PC-9 (cell line): Measurements from ENCODE around the gene NHLRC2. TPM values are rescaled to one million over a fixed set of nuclear protein-coding genes. Genes with fewer than 3 reads are reported as not detected.
"Not testable (repeated sequence)": the region's sequence is repeated elsewhere in the genome, so short reads cannot be mapped to it uniquely, and the experiment has no call there.

Experiments used
- BruUV-seq: library from RNA; stranded (reverse); fragments of 400-500 nt; replicated peaks from 2 replicates; lab custom pipeline; 2021; lab: Mats Ljungman, UMichigan
- CTCF ChIA-PET: fragments of 300-600 bp; sonication (Branson Sonifier 250); formaldehyde crosslinking; loops from one replicate; lab custom pipeline; 2022; ENCODE audit warnings: antibody characterized with exemption; lab: Charles Lee
- POLR2A ChIA-PET: fragments of 300-600 bp; sonication (Branson Sonifier 250); formaldehyde crosslinking; loops from one replicate; lab custom pipeline; 2022; ENCODE audit warnings: antibody characterized with exemption; ENCODE audit not compliant: unreplicated experiment; lab: Charles Lee
- DNase-seq, 2 experiments: peaks; one replicate each; pipeline versions ENCODE4 v3.0.0 to v3.0.0-alpha.2; 2015 to 2022; ENCODE audit warnings: mixed read lengths in 1 of 2
- H2AFZ ChIP-seq: fragments of 200-600 bp; sonication (generic); 2 replicates; pipeline ENCODE4 v1.8.1; 2017; ENCODE audit warnings: antibody characterized with exemption
- H3F3A ChIP-seq: fragments of 200-600 bp; sonication (generic); 2 replicates; pipeline ENCODE4 v1.8.1; 2017; ENCODE audit warnings: antibody characterized with exemption, mild to moderate bottlenecking, low read depth; ENCODE audit not compliant: insufficient read depth
- H3K27ac ChIP-seq: fragments of 200-600 bp; sonication (generic); 2 replicates; pipeline ENCODE4 v1.6.1; 2016; ENCODE audit warnings: mixed run types
- H3K27me3 ChIP-seq: fragments of 200-600 bp; sonication (generic); 2 replicates; pipeline ENCODE4 v1.6.1; 2016; ENCODE audit warnings: low read depth, mixed run types; ENCODE audit not compliant: insufficient read depth
- H3K36me3 ChIP-seq: fragments of 200-600 bp; sonication (generic); 2 replicates; pipeline ENCODE4 v1.6.1; 2016; ENCODE audit warnings: low read depth, mixed run types
- H3K4me1 ChIP-seq: fragments of 200-600 bp; sonication (generic); replicated peaks from 2 replicates; pipeline ENCODE4 v1.6.1; 2016; ENCODE audit warnings: mixed run types; ENCODE audit not compliant: insufficient read depth
- H3K4me2 ChIP-seq: fragments of 200-600 bp; sonication (generic); 2 replicates; pipeline ENCODE4 v1.6.1; 2017; ENCODE audit warnings: mixed run types
- H3K4me3 ChIP-seq: fragments of 200-600 bp; sonication (generic); 2 replicates; pipeline ENCODE4 v1.6.1; 2016; ENCODE audit warnings: mixed run types
- H3K79me2 ChIP-seq: fragments of 200-600 bp; sonication (generic); 2 replicates; pipeline ENCODE4 v1.6.1; 2017; ENCODE audit warnings: low read depth, mixed run types
- H3K9me2 ChIP-seq: fragments of 200-600 bp; sonication (generic); 2 replicates; pipeline ENCODE4 v1.8.1; 2017; ENCODE audit warnings: mild to moderate bottlenecking; ENCODE audit not compliant: insufficient read depth
- H3K9me3 ChIP-seq: fragments of 200-600 bp; sonication (generic); 2 replicates; pipeline ENCODE4 v1.8.1; 2016; ENCODE audit warnings: low read depth; ENCODE audit not compliant: insufficient read depth
- H4K20me1 ChIP-seq: fragments of 200-600 bp; sonication (generic); 2 replicates; pipeline ENCODE4 v1.8.1; 2017; ENCODE audit not compliant: insufficient read depth
- EZH2 ChIP-seq: fragments of 200-600 bp; sonication (generic); IDR thresholded peaks from 2 replicates; pipeline ENCODE4 v1.8.0; 2017; ENCODE audit warnings: antibody characterized with exemption, low read depth
- intact Hi-C: fragments of 100-400 bp; cut with micrococcal nuclease; formaldehyde crosslinking; loops from one replicate; pipeline ENCODE4 v1.10.0; 2022; ENCODE audit not compliant: unreplicated experiment
- total RNA-seq: library from RNA; stranded (reverse); gene quantifications from 2 replicates; pipeline ENCODE4 v1.2.3, GENCODE V29; 2021
- TF ChIP-seq, protein P1 (sequence below): fragments of 200-600 bp; sonication (generic); conservative IDR thresholded peaks from 2 replicates; pipeline ENCODE4 v1.6.1; 2017; ENCODE audit warnings: mixed run types, antibody characterized with exemption, mild to moderate bottlenecking, moderate library complexity

Gene NHLRC2
- total RNA-seq, 1 experiment from 2014 or later = 22.8 TPM

DNA sequence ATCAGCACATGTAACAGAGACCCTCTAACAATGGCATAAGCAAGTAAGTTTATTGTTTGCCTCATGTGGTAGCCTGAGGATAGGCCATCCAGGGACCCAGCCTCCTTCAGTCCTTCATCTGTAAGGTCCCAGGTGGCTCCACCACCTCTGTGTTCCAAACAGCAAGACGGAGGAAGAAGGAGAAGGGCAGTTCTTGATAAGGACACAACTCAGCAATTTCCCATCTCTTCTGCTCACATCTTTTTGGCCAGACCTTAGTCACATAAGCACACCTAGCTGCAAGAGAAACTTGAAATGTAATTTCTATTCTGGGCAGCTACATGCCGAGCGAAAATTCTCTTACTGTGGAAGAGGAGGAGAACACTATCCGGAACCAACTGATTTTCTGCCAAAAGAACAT lies 34.5 kb upstream of the NHLRC2 start:
- TF ChIP-seq EZH2 = no peak
- TF ChIP-seq, protein P1, sequence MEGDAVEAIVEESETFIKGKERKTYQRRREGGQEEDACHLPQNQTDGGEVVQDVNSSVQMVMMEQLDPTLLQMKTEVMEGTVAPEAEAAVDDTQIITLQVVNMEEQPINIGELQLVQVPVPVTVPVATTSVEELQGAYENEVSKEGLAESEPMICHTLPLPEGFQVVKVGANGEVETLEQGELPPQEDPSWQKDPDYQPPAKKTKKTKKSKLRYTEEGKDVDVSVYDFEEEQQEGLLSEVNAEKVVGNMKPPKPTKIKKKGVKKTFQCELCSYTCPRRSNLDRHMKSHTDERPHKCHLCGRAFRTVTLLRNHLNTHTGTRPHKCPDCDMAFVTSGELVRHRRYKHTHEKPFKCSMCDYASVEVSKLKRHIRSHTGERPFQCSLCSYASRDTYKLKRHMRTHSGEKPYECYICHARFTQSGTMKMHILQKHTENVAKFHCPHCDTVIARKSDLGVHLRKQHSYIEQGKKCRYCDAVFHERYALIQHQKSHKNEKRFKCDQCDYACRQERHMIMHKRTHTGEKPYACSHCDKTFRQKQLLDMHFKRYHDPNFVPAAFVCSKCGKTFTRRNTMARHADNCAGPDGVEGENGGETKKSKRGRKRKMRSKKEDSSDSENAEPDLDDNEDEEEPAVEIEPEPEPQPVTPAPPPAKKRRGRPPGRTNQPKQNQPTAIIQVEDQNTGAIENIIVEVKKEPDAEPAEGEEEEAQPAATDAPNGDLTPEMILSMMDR = no peak
- H3K9me2 ChIP-seq = no peaks in the 10 kb centered on the region
- no peaks in the 10 kb centered on the region for H3K9me3 ChIP-seq
- intact Hi-C loops = no loop called here
- POLR2A ChIA-PET = no interaction called here
- no peak overlapping the region for H3K4me2 ChIP-seq
- no peak overlapping the region for H3K4me3 ChIP-seq
- H3K4me1 ChIP-seq = no peaks in the 10 kb centered on the region
- no peaks in the 10 kb centered on the region for H3K27me3 ChIP-seq
- no peaks in the 10 kb centered on the region for H4K20me1 ChIP-seq
- H3K79me2 ChIP-seq = no peaks in the 10 kb centered on the region
- no peak for DNase-seq
- H3F3A ChIP-seq = no peaks in the 10 kb centered on the region
- H3K27ac ChIP-seq = no peak overlapping the region
- BruUV-seq = no TSS peak
- no peak overlapping the region for H2AFZ ChIP-seq
- CTCF ChIA-PET = no interaction called here
- no peaks in the 10 kb centered on the region for H3K36me3 ChIP-seq

DNA sequence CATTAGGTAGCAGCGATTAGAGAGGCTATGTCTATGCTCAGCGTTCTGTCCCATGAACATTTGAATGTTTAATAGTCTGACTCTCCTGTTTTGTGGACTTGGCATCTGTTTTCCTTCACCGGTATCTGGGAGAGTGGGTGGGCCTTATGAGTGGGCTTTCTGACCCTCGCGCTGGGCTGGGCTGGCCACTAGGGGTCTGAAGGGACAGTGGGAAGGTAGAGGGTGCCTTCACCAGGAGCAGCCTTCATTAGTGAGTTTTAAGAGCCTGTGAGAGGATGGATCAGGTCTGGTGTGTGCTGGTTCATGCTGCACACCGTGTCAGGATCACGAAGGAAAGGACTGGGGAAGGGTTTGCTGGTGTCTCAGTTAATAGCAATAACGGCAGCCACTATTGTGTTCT lies 34.0 kb upstream of the NHLRC2 start:
- no peaks in the 10 kb centered on the region for H3F3A ChIP-seq
- no peak overlapping the region for H3K4me2 ChIP-seq
- H3K4me3 ChIP-seq = no peak overlapping the region
- TF ChIP-seq, protein P1 = no peak
- no peak for TF ChIP-seq EZH2
- no peaks in the 10 kb centered on the region for H3K9me2 ChIP-seq
- POLR2A ChIA-PET = no interaction called here
- BruUV-seq = no TSS peak
- H3K36me3 ChIP-seq = no peaks in the 10 kb centered on the region
- intact Hi-C loops = no loop called here
- no peaks in the 10 kb centered on the region for H3K79me2 ChIP-seq
- H3K27me3 ChIP-seq = no peaks in the 10 kb centered on the region
- no peak overlapping the region for H2AFZ ChIP-seq
- H3K9me3 ChIP-seq = no peaks in the 10 kb centered on the region
- H3K27ac ChIP-seq = no peak overlapping the region
- no peaks in the 10 kb centered on the region for H4K20me1 ChIP-seq
- no peaks in the 10 kb centered on the region for H3K4me1 ChIP-seq
- CTCF ChIA-PET = no interaction called here
- DNase-seq = no peak

DNA sequence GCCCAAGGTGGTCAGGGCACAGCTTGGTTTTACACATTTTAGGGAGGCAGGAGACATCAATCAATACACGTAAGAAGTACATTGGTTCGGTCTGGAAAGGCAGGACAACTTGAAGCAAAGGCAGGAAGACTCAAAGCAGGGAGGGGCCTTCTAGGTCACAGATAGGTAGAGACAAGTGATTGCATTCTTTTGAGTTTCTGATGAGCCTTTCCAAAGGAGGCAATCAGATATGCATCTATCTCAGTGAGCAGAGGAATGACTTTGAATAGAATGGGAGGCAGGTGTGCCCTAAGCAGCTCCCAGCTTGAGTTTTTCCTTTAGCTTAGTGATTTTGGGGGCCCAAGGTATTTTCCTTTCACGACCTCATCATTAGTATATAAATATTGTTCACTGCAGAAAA lies 33.2 kb upstream of the NHLRC2 start:
- BruUV-seq, CTCF ChIA-PET: not testable (repeated sequence)

DNA sequence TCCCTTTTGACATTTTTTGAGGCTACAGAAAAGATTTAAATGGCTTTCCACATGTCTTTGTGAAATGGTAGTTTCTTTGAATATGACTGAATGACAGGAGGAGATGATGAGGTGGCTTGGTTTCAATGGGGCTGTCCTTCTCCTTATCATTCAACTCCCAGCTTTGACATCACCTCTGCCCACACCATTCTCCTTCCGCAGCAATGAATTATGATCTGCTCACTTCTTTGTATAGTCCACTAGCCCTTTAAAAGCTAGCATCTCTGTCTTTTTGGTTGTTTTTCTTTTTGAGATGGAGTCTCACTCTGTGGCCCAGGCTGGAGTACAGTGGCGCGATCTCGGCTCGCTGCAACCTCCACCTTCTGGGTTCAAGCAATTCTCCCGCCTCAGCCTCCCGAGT lies 32.3 kb upstream of the NHLRC2 start:
- no peaks in the 10 kb centered on the region for H3K9me2 ChIP-seq
- H3K27ac ChIP-seq = no peak overlapping the region
- no peaks in the 10 kb centered on the region for H3K4me1 ChIP-seq
- ChIA-PET POLR2A (no interaction called here), CTCF (no interaction called here)
- TF ChIP-seq, protein P1 = no peak
- no peak for TF ChIP-seq EZH2
- H2AFZ ChIP-seq = no peak overlapping the region
- H3K9me3 ChIP-seq = no peaks in the 10 kb centered on the region
- H3K4me2 ChIP-seq = no peak overlapping the region
- BruUV-seq = no TSS peak
- no peaks in the 10 kb centered on the region for H3K36me3 ChIP-seq
- no peaks in the 10 kb centered on the region for H3K27me3 ChIP-seq
- intact Hi-C loops = no loop called here
- H4K20me1 ChIP-seq = no peaks in the 10 kb centered on the region
- no peak overlapping the region for H3K4me3 ChIP-seq
- H3K79me2 ChIP-seq = no peaks in the 10 kb centered on the region
- H3F3A ChIP-seq = no peaks in the 10 kb centered on the region
- DNase-seq = no peak

More for the DNA sequence above, 33.2 kb upstream of the NHLRC2 start:
- H3K4me1 ChIP-seq, H3K79me2 ChIP-seq, H3F3A ChIP-seq, H3K27me3 ChIP-seq, POLR2A ChIA-PET, H4K20me1 ChIP-seq, H3K4me3 ChIP-seq, H3K36me3 ChIP-seq, H2AFZ ChIP-seq, H3K9me3 ChIP-seq, intact Hi-C loops, DNase-seq, H3K9me2 ChIP-seq, H3K4me2 ChIP-seq, H3K27ac ChIP-seq: not testable (repeated sequence)
